T-helper 17 cell (primary cell): Measurements from ENCODE around the gene ARX. TPM values are rescaled to one million over a fixed set of nuclear protein-coding genes. Genes with fewer than 3 reads are reported as not detected.

Source experiments
- ATAC-seq: fragments of 150-1000 bp; cut with Tn5 transposase; 2 replicates; pipeline ENCODE4 v1.10.0; 2021; ENCODE audit warnings: mild to moderate bottlenecking, moderate library complexity
- DNase-seq, 3 donors: peaks; one replicate each; pipeline versions ENCODE4 v3.0.0 to v3.0.0-alpha.2; 2020 to 2021
- H3K9me3 ChIP-seq: one replicate; pipeline ENCODE4 v1.7.0; 2013; ENCODE audit warnings: low read length, mild to moderate bottlenecking; ENCODE audit not compliant: control insufficient read depth, poor library complexity, severe bottlenecking
- H3K27ac Mint-ChIP-seq: one replicate; pipeline ENCODE4 v1.8.0; 2022; ENCODE audit warnings: mild to moderate bottlenecking, moderate library complexity, mixed read lengths
- H3K27me3 Mint-ChIP-seq: one replicate; pipeline ENCODE4 v1.8.0; 2022; ENCODE audit warnings: mixed read lengths
- H3K36me3 Mint-ChIP-seq: one replicate; pipeline ENCODE4 v1.8.0; 2022; ENCODE audit warnings: low read depth, mixed read lengths
- H3K4me1 Mint-ChIP-seq: one replicate; pipeline ENCODE4 v1.8.0; 2022; ENCODE audit warnings: mild to moderate bottlenecking, mixed read lengths
- H3K4me3 Mint-ChIP-seq: one replicate; pipeline ENCODE4 v1.8.0; 2022; ENCODE audit warnings: mild to moderate bottlenecking, moderate library complexity, mixed read lengths
- total RNA-seq, 4 donors: library from RNA in 2 of 4; stranded (reverse) in 2 of 4; gene quantifications; one replicate each; pipeline ENCODE4 v1.2.3 and lab custom pipeline; 2022 to 2026

Gene ARX
- total RNA-seq, 2 donors from 2014 or later = not detected

DNA sequence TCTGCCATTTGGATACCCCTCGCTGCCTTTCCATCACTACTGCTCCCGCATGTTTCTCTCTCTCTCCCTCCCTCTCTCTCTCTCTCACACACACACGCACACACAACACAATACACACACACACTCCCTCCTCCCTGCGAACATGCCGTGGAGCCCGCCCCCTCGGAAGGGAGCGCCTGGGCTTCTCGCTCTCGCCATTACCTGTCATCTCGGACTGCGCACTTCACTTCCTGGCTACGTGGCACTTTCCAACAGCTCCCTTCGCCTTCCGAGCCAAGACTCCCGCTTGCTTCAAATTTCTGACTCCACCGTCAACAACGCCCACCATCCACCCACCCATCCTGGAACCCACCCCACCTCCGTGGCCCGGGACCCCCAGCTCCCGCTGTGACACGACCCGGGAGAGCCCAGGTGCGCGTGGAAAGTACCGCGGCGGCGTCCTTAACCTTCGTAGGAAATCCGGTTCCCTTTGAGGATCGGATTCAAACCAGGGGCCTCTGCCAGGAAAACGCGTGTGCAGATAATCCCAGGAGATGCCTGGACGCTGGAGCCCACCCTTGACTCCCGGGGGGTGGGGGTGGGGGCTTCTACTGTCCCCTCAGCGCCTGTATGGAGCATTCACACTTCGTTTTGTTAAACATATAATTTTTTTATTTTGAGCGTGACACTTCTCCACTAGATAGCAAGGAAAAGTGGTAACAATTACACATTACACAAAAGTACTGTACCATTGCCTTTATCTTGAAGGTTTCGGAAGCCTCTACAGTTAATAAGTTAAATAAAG lies 12.5 kb downstream of the ARX start:
- no peak overlapping the region for H3K27ac Mint-ChIP-seq
- DNase-seq = no peak
- no peaks in the 10 kb centered on the region for H3K9me3 ChIP-seq
- H3K4me1 Mint-ChIP-seq = peaks cover 15% of the 10 kb centered on the region
- H3K4me3 Mint-ChIP-seq = peak overlapping the region; percentile 51
- H3K27me3 Mint-ChIP-seq = peaks cover 30% of the 10 kb centered on the region
- H3K36me3 Mint-ChIP-seq = peaks cover 2% of the 10 kb centered on the region
- ATAC-seq = no peak

DNA sequence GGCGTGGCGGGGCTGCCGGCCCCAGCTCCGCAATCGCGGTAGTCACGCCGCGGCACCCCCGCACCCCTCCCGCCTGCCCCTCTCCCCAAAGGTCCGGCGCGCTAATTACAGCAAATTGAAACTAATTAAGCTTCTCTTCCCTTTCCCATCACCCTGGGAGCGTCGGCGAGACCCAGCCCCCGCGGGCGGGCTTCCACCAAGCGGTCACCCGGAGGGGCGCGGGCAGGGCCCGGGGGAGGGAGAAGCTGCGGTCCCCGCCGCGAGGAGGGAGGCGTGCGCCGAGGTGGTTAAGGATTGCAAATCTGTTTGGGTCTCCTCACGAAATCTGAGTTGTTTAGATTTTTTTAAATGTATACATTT lies 13.1 kb downstream of the ARX start:
- H3K9me3 ChIP-seq = no peaks in the 10 kb centered on the region
- Mint-ChIP-seq H3K4me1 (peaks cover 15% of the 10 kb centered on the region), H3K27me3 (peaks cover 24% of the 10 kb centered on the region), H3K27ac (no peak overlapping the region), H3K36me3 (peaks cover 2% of the 10 kb centered on the region), H3K4me3 (peak overlapping the region; percentile 51)
- DNase-seq = no peak
- no peak for ATAC-seq

DNA sequence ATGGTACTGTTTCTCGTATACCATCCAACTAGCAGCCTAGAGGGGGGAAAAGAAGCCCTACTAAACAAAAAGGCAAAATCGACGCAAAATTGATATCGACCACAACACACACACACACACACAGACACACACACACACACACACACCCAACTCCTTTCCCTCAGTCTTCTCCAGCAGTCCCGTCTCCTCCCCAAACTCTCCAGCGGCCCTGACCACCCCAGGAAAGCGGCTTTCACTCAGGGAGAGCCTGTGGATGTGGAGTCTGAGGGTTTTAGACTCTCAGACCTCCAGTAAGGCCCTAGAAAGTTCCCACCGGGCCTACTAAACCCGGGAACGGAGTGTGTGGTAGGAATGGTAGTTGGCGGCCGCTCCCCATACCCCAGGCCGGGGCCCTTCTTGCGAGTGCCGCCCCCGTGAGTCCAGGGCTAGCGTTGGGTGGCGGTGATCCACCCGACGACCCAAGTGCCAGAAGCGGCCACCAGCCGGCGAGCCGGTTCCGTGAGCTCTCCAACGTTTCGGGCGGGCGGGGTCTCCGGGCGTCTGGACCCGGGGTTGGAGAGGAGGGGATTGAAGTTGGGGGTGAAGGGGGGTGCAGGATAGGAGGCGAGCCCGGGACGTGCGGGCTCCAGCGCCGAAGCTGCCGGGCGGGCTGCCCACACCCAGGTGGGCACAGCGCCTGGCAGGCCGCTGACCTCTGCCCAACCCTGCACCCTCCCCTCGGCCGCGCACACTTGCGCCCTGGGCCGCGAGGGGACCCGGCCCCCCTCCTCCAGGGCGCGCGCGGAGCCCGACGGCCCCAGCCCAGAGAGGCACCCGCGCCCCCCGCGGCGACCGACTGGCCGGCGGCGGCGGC lies 13.7 kb downstream of the ARX start:
- peaks cover 2% of the 10 kb centered on the region for H3K36me3 Mint-ChIP-seq
- no peak overlapping the region for H3K27ac Mint-ChIP-seq
- peaks cover 23% of the 10 kb centered on the region for H3K27me3 Mint-ChIP-seq
- no peak for DNase-seq
- no peak overlapping the region for H3K4me3 Mint-ChIP-seq
- H3K4me1 Mint-ChIP-seq = peaks cover 15% of the 10 kb centered on the region
- H3K9me3 ChIP-seq = no peaks in the 10 kb centered on the region
- ATAC-seq = no peak

DNA sequence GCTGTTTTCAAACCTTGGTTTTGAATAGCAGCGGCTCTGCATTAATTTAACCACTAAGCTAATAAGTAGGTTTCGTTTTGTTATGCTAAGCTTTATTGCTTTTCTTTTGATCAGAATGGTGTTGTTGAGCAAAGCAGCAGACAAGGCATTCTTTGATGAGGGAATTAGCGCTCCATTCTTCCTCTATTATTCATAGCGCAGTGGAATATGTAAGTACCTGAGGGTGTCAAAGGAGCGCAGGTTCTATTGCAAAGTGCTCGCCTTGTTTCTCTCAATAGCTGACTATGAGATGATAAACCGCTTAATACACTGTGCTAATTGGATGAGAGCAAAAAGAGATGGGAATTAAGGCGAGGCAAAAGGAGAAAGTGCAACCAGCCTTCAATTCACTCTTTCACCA lies 16.3 kb downstream of the ARX start:
- H3K4me1 Mint-ChIP-seq = peaks cover 6% of the 10 kb centered on the region
- no peaks in the 10 kb centered on the region for H3K9me3 ChIP-seq
- peaks cover 11% of the 10 kb centered on the region for H3K27me3 Mint-ChIP-seq
- no peaks in the 10 kb centered on the region for H3K36me3 Mint-ChIP-seq
- H3K27ac Mint-ChIP-seq = no peak overlapping the region
- DNase-seq = no peak
- no peak overlapping the region for H3K4me3 Mint-ChIP-seq
- ATAC-seq = no peak

DNA sequence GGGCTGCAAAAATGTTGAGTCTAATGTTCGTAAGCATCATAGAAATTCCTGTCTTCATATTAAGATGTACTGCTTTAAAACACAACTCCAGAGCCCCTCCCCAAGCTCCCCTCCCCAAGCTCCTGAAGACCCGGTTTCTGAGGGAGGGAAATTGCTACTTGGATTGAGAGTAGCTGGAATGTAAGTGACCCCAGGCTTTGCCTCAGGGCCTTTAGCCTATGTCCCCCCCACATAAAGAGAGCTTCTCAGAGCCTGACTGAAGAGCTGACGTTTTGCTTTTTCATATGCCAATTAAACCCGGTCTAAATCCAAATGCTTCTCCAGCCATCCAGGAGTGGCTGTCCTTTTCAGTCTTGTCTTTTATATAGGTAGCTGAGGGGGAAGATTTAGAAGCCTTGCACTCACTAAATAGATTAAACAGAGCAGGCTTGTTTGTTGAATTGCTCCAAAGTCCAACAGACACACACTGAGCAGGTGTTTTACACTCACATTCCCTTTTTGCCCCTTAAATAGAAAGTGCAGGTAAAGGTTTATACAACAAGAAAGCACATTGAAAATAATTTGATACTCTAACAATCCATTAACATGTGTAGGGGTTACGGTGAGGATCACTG lies 19.6 kb downstream of the ARX start:
- H3K9me3 ChIP-seq = no peaks in the 10 kb centered on the region
- Mint-ChIP-seq H3K27ac (no peak overlapping the region), H3K4me3 (no peak overlapping the region), H3K36me3 (no peaks in the 10 kb centered on the region), H3K4me1 (no peaks in the 10 kb centered on the region), H3K27me3 (peaks cover 4% of the 10 kb centered on the region)
- ATAC-seq (no peak), DNase-seq (no peak)

DNA sequence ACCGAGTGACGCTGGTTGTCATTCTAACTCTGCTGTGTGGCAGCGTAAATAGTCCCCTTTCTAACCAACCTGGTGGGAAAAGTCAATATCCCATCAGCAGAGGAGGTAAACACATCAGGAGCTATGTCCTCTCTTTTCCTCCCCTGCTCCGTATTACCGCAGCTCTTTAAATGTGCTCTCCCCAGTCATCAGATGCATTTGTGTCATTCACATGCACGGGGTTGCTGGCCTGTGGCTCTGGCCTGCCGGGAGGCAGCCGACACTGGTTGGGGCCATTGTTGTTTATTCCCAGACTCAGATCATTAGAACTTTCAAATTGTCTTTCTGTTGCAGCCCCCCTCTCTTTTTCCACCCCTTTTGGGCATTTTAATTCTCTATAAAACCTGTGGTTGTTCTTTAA lies 21.9 kb downstream of the ARX start:
- H3K27me3 Mint-ChIP-seq = no peaks in the 10 kb centered on the region

DNA sequence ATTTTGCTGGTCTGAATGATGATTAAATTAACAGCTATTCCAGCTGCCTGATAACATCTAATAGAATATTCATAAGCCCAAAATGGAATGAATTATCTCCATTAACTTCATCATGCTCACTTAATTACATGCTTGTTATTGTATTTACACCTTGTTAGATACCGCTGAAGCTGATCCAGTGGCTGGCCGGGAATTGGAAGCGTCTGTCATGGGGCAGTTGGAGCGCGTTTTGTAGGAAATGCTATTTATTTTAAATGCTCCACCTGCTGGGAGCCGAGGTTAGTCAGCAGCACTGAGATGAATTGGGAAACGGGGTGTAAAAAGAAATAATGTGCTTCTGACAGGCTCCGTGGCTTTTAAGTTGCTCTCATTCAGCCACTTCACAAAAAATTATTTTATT lies 25.2 kb downstream of the ARX start:
- no peaks in the 10 kb centered on the region for H3K9me3 ChIP-seq
- no peak overlapping the region for H3K27ac Mint-ChIP-seq
- H3K27me3 Mint-ChIP-seq = no peaks in the 10 kb centered on the region
- no peaks in the 10 kb centered on the region for H3K36me3 Mint-ChIP-seq
- H3K4me1 Mint-ChIP-seq = no peaks in the 10 kb centered on the region
- H3K4me3 Mint-ChIP-seq = no peak overlapping the region
- no peak for DNase-seq
- ATAC-seq = no peak

More for the DNA sequence above, 21.9 kb downstream of the ARX start:
- DNase-seq (no peak), ATAC-seq (no peak)
- Mint-ChIP-seq H3K4me3 (no peak overlapping the region), H3K4me1 (no peaks in the 10 kb centered on the region), H3K36me3 (no peaks in the 10 kb centered on the region), H3K27ac (no peak overlapping the region)
- no peaks in the 10 kb centered on the region for H3K9me3 ChIP-seq

DNA sequence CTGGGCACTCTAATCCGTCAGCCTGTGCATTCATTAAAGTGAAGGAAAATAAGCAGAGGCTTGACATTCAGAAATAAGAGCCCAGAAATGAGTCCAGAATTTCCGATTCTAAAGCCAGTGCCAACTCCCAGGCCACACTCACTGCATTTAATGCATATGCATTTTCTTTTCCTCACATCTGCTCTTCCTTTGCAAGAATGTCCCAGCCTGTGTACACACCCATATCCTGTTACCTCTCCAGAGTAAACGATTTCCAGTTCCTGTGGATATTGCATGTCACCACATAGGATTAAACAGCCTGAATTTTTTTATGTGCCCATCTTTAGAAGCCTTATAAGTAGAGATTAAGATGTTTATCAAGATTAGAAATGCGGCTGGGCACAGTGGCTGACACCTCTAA lies 27.5 kb downstream of the ARX start:
- Mint-ChIP-seq H3K4me1 (no peaks in the 10 kb centered on the region), H3K27ac (no peak overlapping the region), H3K4me3 (no peak overlapping the region), H3K36me3 (no peaks in the 10 kb centered on the region), H3K27me3 (no peaks in the 10 kb centered on the region)
- H3K9me3 ChIP-seq = no peaks in the 10 kb centered on the region
- no peak for ATAC-seq
- no peak for DNase-seq

DNA sequence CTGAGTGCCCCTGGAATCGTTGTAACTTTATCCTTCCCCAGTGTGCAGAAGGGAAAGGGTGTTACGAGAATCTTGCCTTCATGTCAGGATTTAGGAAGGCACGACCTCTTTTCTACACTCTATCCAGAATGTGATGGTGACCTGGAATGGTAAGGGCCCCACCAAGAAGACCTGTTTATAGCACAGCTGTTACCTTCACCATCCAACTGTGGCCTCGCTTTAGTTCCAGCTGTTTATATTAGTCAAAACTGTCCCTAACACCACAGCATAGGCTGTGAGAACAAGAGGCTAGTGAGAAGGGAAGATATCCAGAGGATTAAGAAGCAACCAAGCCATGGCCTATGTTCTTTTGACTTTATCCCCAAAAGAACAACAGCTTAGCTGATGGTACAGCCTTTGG lies 28.0 kb downstream of the ARX start:
- no peaks in the 10 kb centered on the region for H3K9me3 ChIP-seq
- no peak for ATAC-seq
- H3K27ac Mint-ChIP-seq = no peak overlapping the region
- DNase-seq = no peak
- no peaks in the 10 kb centered on the region for H3K27me3 Mint-ChIP-seq
- no peak overlapping the region for H3K4me3 Mint-ChIP-seq
- no peaks in the 10 kb centered on the region for H3K36me3 Mint-ChIP-seq
- H3K4me1 Mint-ChIP-seq = no peaks in the 10 kb centered on the region

DNA sequence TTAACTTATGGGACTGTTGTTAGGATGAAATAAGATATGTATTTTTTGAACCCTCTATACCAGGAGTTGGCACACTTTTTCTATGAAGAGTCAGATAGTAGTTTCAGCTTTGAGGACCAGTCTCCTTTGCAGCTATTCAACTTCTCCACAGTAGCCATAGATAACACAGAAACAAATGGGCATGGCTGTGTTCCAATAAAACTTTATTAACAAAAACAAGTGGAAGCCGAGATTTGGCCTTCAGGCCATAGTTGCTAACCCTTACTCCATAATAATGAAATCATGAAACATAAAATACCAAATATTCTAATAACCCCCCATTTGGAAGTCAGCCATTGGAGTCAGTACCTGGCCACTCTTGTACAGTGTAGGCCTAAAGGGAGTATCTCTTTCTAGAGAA lies 30.6 kb downstream of the ARX start:
- Mint-ChIP-seq H3K27me3 (no peaks in the 10 kb centered on the region), H3K36me3 (no peaks in the 10 kb centered on the region), H3K4me3 (no peak overlapping the region), H3K27ac (no peak overlapping the region), H3K4me1 (no peaks in the 10 kb centered on the region)
- DNase-seq (no peak), ATAC-seq (no peak)
- no peaks in the 10 kb centered on the region for H3K9me3 ChIP-seq

DNA sequence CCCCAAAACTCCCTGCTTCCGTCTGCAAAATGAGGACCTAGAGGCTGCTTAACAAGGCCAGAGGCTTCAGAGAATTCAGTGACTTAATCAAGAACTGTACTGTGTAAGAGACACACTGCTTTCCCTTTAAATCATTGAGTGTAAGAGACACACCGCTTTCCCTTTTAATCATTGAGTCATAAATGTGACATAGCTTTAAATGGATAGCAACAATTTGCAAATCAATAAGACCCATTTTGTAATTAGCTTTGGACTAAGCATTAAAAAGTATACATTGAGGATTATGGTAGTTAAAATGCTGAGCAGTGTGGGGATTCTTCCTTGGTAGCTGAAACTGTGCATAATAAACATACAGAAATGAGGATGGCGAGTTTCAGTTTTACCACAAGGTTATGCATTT lies 31.8 kb downstream of the ARX start:
- H3K27ac Mint-ChIP-seq = no peak overlapping the region
- no peaks in the 10 kb centered on the region for H3K4me1 Mint-ChIP-seq
- ATAC-seq (no peak), DNase-seq (no peak)
- no peaks in the 10 kb centered on the region for H3K9me3 ChIP-seq
- H3K4me3 Mint-ChIP-seq = no peak overlapping the region
- no peaks in the 10 kb centered on the region for H3K36me3 Mint-ChIP-seq
- H3K27me3 Mint-ChIP-seq = no peaks in the 10 kb centered on the region

DNA sequence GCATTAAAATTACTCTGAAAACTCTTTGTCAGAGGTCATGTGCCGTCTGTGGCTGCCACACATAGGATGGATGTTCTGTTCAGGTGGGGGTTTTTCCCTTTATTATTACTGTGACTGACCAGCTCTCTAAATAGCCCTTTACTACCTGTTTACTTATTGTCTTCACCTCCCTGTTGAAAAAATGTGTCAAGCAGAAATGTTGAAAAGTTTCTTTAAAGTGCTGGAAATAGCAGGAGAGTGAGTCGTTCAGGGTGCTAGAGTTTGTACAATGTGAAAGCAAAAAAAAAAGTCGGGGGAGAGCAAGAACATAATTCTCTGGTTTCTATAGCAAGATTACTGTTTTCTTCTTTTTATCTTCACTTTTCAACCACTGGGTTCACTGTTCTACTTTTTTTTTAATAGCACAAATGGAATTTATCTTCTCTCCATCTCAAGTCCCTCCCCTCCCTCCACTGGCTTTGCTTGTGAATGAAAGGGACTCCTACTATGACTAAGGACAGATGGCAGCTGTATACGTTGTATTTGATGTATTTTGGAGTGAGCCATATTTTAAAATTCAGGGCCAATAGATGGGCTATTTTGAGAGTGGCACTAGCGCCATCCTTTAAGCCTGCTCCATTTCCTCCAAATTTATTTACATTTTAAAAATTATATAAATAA lies 33.3 kb downstream of the ARX start:
- H3K4me1 Mint-ChIP-seq = no peaks in the 10 kb centered on the region
- no peak for DNase-seq
- no peak for ATAC-seq
- no peaks in the 10 kb centered on the region for H3K27me3 Mint-ChIP-seq
- H3K27ac Mint-ChIP-seq = no peak overlapping the region
- no peak overlapping the region for H3K4me3 Mint-ChIP-seq
- H3K36me3 Mint-ChIP-seq = no peaks in the 10 kb centered on the region
- no peaks in the 10 kb centered on the region for H3K9me3 ChIP-seq

DNA sequence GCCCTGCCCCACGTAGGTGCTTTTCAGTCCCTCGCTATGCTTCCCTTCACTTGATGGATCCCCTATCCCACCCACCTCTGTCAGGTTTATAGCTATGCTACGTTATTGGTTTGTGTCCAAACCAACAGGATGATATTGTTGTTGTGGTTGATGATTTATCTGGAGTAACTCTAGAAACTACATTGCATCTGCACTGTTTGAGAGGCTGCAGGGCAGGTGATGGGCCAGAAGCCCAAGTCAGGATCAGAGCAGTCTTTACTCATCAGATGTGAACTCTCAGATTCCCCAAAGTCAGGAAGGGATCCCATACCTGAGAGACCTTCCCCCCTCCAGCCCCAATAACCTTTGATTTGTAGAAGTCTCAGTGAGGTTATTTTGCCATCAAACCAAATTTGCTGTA lies 34.7 kb downstream of the ARX start:
- Mint-ChIP-seq H3K27ac (no peak overlapping the region), H3K27me3 (no peaks in the 10 kb centered on the region), H3K36me3 (no peaks in the 10 kb centered on the region), H3K4me3 (no peak overlapping the region), H3K4me1 (no peaks in the 10 kb centered on the region)
- H3K9me3 ChIP-seq = no peaks in the 10 kb centered on the region
- no peak for ATAC-seq
- DNase-seq = no peak
